IMR-90 (cell line): Measurements from ENCODE around the gene GRB2. TPM values are rescaled to one million over a fixed set of nuclear protein-coding genes. Genes with fewer than 3 reads are reported as not detected.

Experiments used
- ATAC-seq: fragments of 200-7000 bp; cut with Tn5 transposase; 2 replicates; pipeline ENCODE4 v1.9.1; 2020; ENCODE audit warnings: low read depth, mild to moderate bottlenecking, moderate library complexity
- BruUV-seq: library from RNA; stranded (reverse); fragments of 400-500 nt; replicated peaks from 2 replicates; lab custom pipeline; 2021; lab: Mats Ljungman, UMichigan
- CTCF ChIA-PET: fragments of 300-600 bp; formaldehyde crosslinking; extraction: SDS; loops from one replicate; lab custom pipeline; 2021; ENCODE audit warnings: antibody characterized with exemption; lab: Yijun Ruan, JAX
- POLR2A ChIA-PET: fragments of 300-600 bp; sonication (Branson Sonifier 250); formaldehyde crosslinking; loops from one replicate; lab custom pipeline; 2022; ENCODE audit warnings: antibody characterized with exemption; ENCODE audit not compliant: unreplicated experiment; lab: Charles Lee
- DNase-seq: peaks from one replicate; pipeline ENCODE4 v3.0.0; 2013
- H2AFZ ChIP-seq: replicated peaks from 2 replicates; pipeline ENCODE3; 2013; ENCODE audit warnings: low read length, mild to moderate bottlenecking; ENCODE audit not compliant: poor library complexity
- H2AK5ac ChIP-seq: 2 replicates; pipeline ENCODE4 v1.6.1; 2013; ENCODE audit warnings: low read depth, low read length, inconsistent platforms
- H2AK9ac ChIP-seq: replicated peaks from 2 replicates; pipeline ENCODE3; 2013; ENCODE audit warnings: mild to moderate bottlenecking, low read depth, low read length, moderate library complexity; ENCODE audit not compliant: poor library complexity
- H2BK120ac ChIP-seq: 2 replicates; pipeline ENCODE4 v1.6.1; 2013; ENCODE audit warnings: low read depth, low read length, inconsistent platforms
- H2BK15ac ChIP-seq: 3 replicates; pipeline ENCODE4 v1.6.1; 2013; ENCODE audit warnings: low read depth, low read length, inconsistent platforms
- H2BK20ac ChIP-seq: 2 replicates; pipeline ENCODE4 v1.6.1; 2013; ENCODE audit warnings: low read depth, mild to moderate bottlenecking, inconsistent platforms, low read length, moderate library complexity
- H2BK5ac ChIP-seq: 2 replicates; pipeline ENCODE4 v1.6.1; 2013; ENCODE audit warnings: mild to moderate bottlenecking, low read depth, low read length, inconsistent platforms; ENCODE audit not compliant: poor library complexity, severe bottlenecking
- H3K14ac ChIP-seq: replicated peaks from 2 replicates; pipeline ENCODE4 v1.6.1; 2013; ENCODE audit warnings: low read depth, low read length, inconsistent platforms
- H3K18ac ChIP-seq: 2 replicates; pipeline ENCODE4 v1.6.1; 2013; ENCODE audit warnings: low read depth, low read length, control low read depth
- H3K23ac ChIP-seq: 2 replicates; pipeline ENCODE4 v1.6.1; 2013; ENCODE audit warnings: low read depth, low read length, inconsistent platforms
- H3K27ac ChIP-seq: 2 replicates; pipeline ENCODE4 v1.5.1; 2013; ENCODE audit warnings: mild to moderate bottlenecking, control low read depth, low read length; ENCODE audit not compliant: insufficient read depth
- H3K27me3 ChIP-seq: 2 replicates; pipeline ENCODE4 v1.6.1; 2013; ENCODE audit warnings: low read length; ENCODE audit not compliant: control insufficient read depth, insufficient read depth
- H3K36me3 ChIP-seq: 2 replicates; pipeline ENCODE4 v1.6.1; 2013; ENCODE audit warnings: low read length, mixed read lengths; ENCODE audit not compliant: control insufficient read depth, insufficient read depth
- H3K4ac ChIP-seq: 2 replicates; pipeline ENCODE4 v1.6.1; 2013; ENCODE audit warnings: low read depth, low read length, inconsistent platforms
- H3K4me1 ChIP-seq: 2 replicates; pipeline ENCODE4 v1.6.1; 2013; ENCODE audit warnings: low read length, mixed read lengths; ENCODE audit not compliant: control insufficient read depth, insufficient read depth
- H3K4me2 ChIP-seq: 2 replicates; pipeline ENCODE4 v1.6.1; 2013; ENCODE audit warnings: low read depth, mild to moderate bottlenecking, control low read depth, low read length, moderate library complexity
- H3K4me3 ChIP-seq: 2 replicates; pipeline ENCODE4 v1.5.1; 2013; ENCODE audit warnings: low read depth, mild to moderate bottlenecking, control low read depth, low read length, moderate library complexity; ENCODE audit not compliant: insufficient read depth
- H3K56ac ChIP-seq: 2 replicates; pipeline ENCODE4 v1.6.1; 2013; ENCODE audit warnings: low read length, inconsistent platforms; ENCODE audit not compliant: insufficient read depth; ENCODE audit errors: extremely low read depth
- H3K79me1 ChIP-seq, 2 experiments: 2 replicates each; pipeline ENCODE4 v1.6.1; 2013; ENCODE audit warnings: low read length in 2 of 2, inconsistent platforms in 1 of 2, low read depth in 1 of 2
- H3K9ac ChIP-seq: 2 replicates; pipeline ENCODE4 v1.6.1; 2013; ENCODE audit warnings: low read depth, low read length, control low read depth
- H3K9me1 ChIP-seq: 2 replicates; pipeline ENCODE4 v1.6.1; 2013; ENCODE audit warnings: low read length, inconsistent platforms; ENCODE audit not compliant: insufficient read depth
- H3K9me3 ChIP-seq: 2 replicates; pipeline ENCODE4 v1.6.1; 2013; ENCODE audit warnings: low read length; ENCODE audit not compliant: control insufficient read depth, insufficient read depth
- H4K20me1 ChIP-seq: 2 replicates; pipeline ENCODE4 v1.6.1; 2013; ENCODE audit warnings: low read length, inconsistent platforms; ENCODE audit not compliant: insufficient read depth
- H4K5ac ChIP-seq: 2 replicates; pipeline ENCODE4 v1.6.1; 2013; ENCODE audit warnings: mild to moderate bottlenecking, low read depth, low read length, control low read depth
- H4K8ac ChIP-seq, 2 experiments: 2 replicates each; pipeline ENCODE4 v1.6.1; 2013; ENCODE audit warnings: low read depth in 2 of 2, low read length in 2 of 2, control low read depth in 1 of 2, inconsistent platforms in 1 of 2
- H4K91ac ChIP-seq: 2 replicates; pipeline ENCODE4 v1.6.1; 2013; ENCODE audit warnings: low read depth, low read length, inconsistent platforms; ENCODE audit not compliant: insufficient read depth
- BHLHE40 ChIP-seq: fragments of 150-350 bp; IDR thresholded peaks from 2 replicates; pipeline ENCODE4 v1.6.1; 2016; ENCODE audit warnings: mild to moderate bottlenecking, low read depth, low read length
- CEBPB ChIP-seq: IDR thresholded peaks from 2 replicates; pipeline ENCODE4 v1.6.1; 2012; ENCODE audit warnings: low read depth, low read length, improper control_type of control experiment
- CHD1 ChIP-seq: IDR thresholded peaks from 2 replicates; pipeline ENCODE4 v1.6.1; 2012; ENCODE audit warnings: low read depth, low read length, improper control_type of control experiment
- CTCF ChIP-seq: conservative IDR thresholded peaks from 2 replicates; pipeline ENCODE4 v1.5.1; 2012; ENCODE audit warnings: mild to moderate bottlenecking, low read depth, low read length, improper control_type of control experiment
- ELK1 ChIP-seq: fragments of 150-350 bp; IDR thresholded peaks from 2 replicates; pipeline ENCODE4 v1.6.1; 2016; ENCODE audit warnings: low read depth, mild to moderate bottlenecking, low read length, moderate library complexity, borderline replicate concordance
- FOS ChIP-seq: fragments of 150-350 bp; IDR thresholded peaks from 2 replicates; pipeline ENCODE4 v1.6.1; 2016; ENCODE audit warnings: low read depth, low read length
- MAFK ChIP-seq: IDR thresholded peaks from 2 replicates; pipeline ENCODE4 v1.6.1; 2012; ENCODE audit warnings: low read depth, low read length, improper control_type of control experiment
- MAZ ChIP-seq: IDR thresholded peaks from 2 replicates; pipeline ENCODE4 v1.6.1; 2012; ENCODE audit warnings: low read depth, mild to moderate bottlenecking, low read length, improper control_type of control experiment, moderate library complexity, borderline replicate concordance
- MXI1 ChIP-seq: IDR thresholded peaks from 2 replicates; pipeline ENCODE4 v1.6.1; 2012; ENCODE audit warnings: low read depth, mild to moderate bottlenecking, low read length, moderate library complexity, borderline replicate concordance
- NFE2L2 ChIP-seq: fragments of 150-350 bp; IDR thresholded peaks from 2 replicates; pipeline ENCODE4 v1.6.1; 2016; ENCODE audit warnings: low read depth, mild to moderate bottlenecking, low read length
- POLR2A ChIP-seq: IDR thresholded peaks from 2 replicates; pipeline ENCODE4 v1.6.1; 2012; ENCODE audit warnings: mild to moderate bottlenecking, low read depth, low read length
- RAD21 ChIP-seq: IDR thresholded peaks from 2 replicates; pipeline ENCODE4 v1.6.1; 2012; ENCODE audit warnings: low read length, improper control_type of control experiment
- RCOR1 ChIP-seq: IDR thresholded peaks from 2 replicates; pipeline ENCODE4 v1.6.1; 2012; ENCODE audit warnings: mild to moderate bottlenecking, low read length, improper control_type of control experiment; ENCODE audit not compliant: insufficient replicate concordance
- RFX5 ChIP-seq: IDR thresholded peaks from 2 replicates; pipeline ENCODE4 v1.8.0; 2012; ENCODE audit warnings: low read depth, mild to moderate bottlenecking, low read length, moderate library complexity
- SMC3 ChIP-seq: fragments of 150-350 bp; IDR thresholded peaks from 2 replicates; pipeline ENCODE4 v1.6.1; 2016; ENCODE audit warnings: low read depth, mild to moderate bottlenecking, antibody characterized with exemption, low read length, moderate library complexity
- USF2 ChIP-seq: fragments of 150-350 bp; IDR thresholded peaks from 2 replicates; pipeline ENCODE4 v1.6.1; 2017; ENCODE audit warnings: mild to moderate bottlenecking, antibody characterized with exemption, low read length, low read depth
- WGBS, 2 experiments: methylation state at CpG; one replicate each; pipeline versions ENCODE4 v1.1.5 to v1.1.7; 2013; ENCODE audit warnings: missing lambda C conversion rate in 2 of 2; ENCODE audit not compliant: insufficient read length in 1 of 2; ENCODE audit errors: extremely low coverage in 2 of 2; 5-methylcytosine and 5-hydroxymethylcytosine counted together
- dilution Hi-C: fragments of 300-500 bp; cut with HindIII; formaldehyde crosslinking; loops from one replicate; pipeline ENCODE4 v1.14.3; 2018; ENCODE audit warnings: low sequenced_read_pairs; ENCODE audit not compliant: unreplicated experiment
- in situ Hi-C: fragments of 300-500 bp; cut with MboI; formaldehyde crosslinking; loops from 3 replicates; pipeline ENCODE4 v1.14.3; 2019; ENCODE audit warnings: low sequenced_read_pairs, inconsistent platforms, mixed read lengths
- intact Hi-C: fragments of 100-400 bp; cut with micrococcal nuclease; formaldehyde crosslinking; loops from 2 replicates; pipeline ENCODE4 v1.10.0; 2022
- polyA plus RNA-seq, 3 experiments: library from polyadenylated mRNA; depleted of rRNA; stranded (reverse); fragments of >200 nt; gene quantifications; 2 replicates each; pipeline ENCODE4 v1.2.3, GENCODE V29; 2012; ENCODE audit warnings: low replicate concordance in 1 of 3
- total RNA-seq: library from RNA; depleted of rRNA; stranded (reverse); fragments of >200 nt; gene quantifications from 2 replicates; pipeline ENCODE4 v1.2.3, GENCODE V29; 2012

The GRB2 gene
- total and polyA plus RNA-seq, 2 of the 4 experiments (the other 2 are of a cell fraction): 49.3 to 62.1 TPM

GRCh38 chr17:75335315-75335714 is 70.2 kb downstream of the GRB2 start:
- H4K5ac ChIP-seq: no peak overlapping the region
- no peak overlapping the region for H3K4me2 ChIP-seq
- H4K91ac ChIP-seq: no peak overlapping the region
- no peak overlapping the region for H2BK120ac ChIP-seq
- no peak overlapping the region for H2AK9ac ChIP-seq
- no peak overlapping the region for H3K4me3 ChIP-seq
- intact Hi-C loops (no loop called here), dilution Hi-C loops (no loop called here), in situ Hi-C loops (no loop called here)
- H3K27ac ChIP-seq: no peak overlapping the region
- ATAC-seq: no peak
- CTCF ChIA-PET: interaction anchor here (0.6 to 0.7 kb wide), 2 partner anchors 13 to 454 kb away, joined by 3 read pairs; no protein-coding TSS in a partner anchor
- no peak overlapping the region for H2BK5ac ChIP-seq
- no peak overlapping the region for H3K23ac ChIP-seq
- WGBS, 2 experiments: 89% methylated on average over 3 of the region's 3 CpGs; no CpG with 5 or more reads in 1 of the 2 experiments
- no peaks in the 10 kb centered on the region for H3K27me3 ChIP-seq
- H2AK5ac ChIP-seq: no peak overlapping the region
- H3K9me3 ChIP-seq: no peaks in the 10 kb centered on the region
- no peak for TF ChIP-seq RCOR1
- TF ChIP-seq MAFK: no peak
- TF ChIP-seq CEBPB: no peak
- TF ChIP-seq USF2: no peak
- TF ChIP-seq CTCF: no peak
- no peak for TF ChIP-seq SMC3
- TF ChIP-seq BHLHE40: no peak
- no peak for TF ChIP-seq CHD1
- no peak for TF ChIP-seq RAD21
- TF ChIP-seq FOS: no peak
- TF ChIP-seq MAZ: no peak
- no peak for TF ChIP-seq MXI1
- no peak for TF ChIP-seq POLR2A
- TF ChIP-seq RFX5: no peak
- no peak for TF ChIP-seq ELK1
- no peak for TF ChIP-seq NFE2L2
- H3K4ac ChIP-seq: no peak overlapping the region
- H3K36me3 ChIP-seq: peaks cover 4% of the 10 kb centered on the region; the same call in 1 of the 2 replicates
- no peak overlapping the region for H3K9ac ChIP-seq
- H3K79me1 ChIP-seq: peaks cover 36 to 75% of the 10 kb centered on the region in 2 experiments
- H4K20me1 ChIP-seq: peaks cover 46% of the 10 kb centered on the region
- BruUV-seq: no TSS peak
- POLR2A ChIA-PET: no interaction called here
- H3K9me1 ChIP-seq: peaks cover 14% of the 10 kb centered on the region
- H3K14ac ChIP-seq: no peak overlapping the region
- no peak overlapping the region for H3K18ac ChIP-seq
- H2BK15ac ChIP-seq: no peak overlapping the region
- no peak overlapping the region for H2AFZ ChIP-seq
- no peak for DNase-seq
- H3K56ac ChIP-seq: no peak overlapping the region
- H3K4me1 ChIP-seq: no peaks in the 10 kb centered on the region; the same call in 1 of the 2 replicates
- no peak overlapping the region for H4K8ac ChIP-seq
- no peak overlapping the region for H2BK20ac ChIP-seq
